Mesothelial cell of epicardium (in vitro differentiated cells): Measurements from ENCODE around the gene ADAM15. TPM values are rescaled to one million over a fixed set of nuclear protein-coding genes. Genes with fewer than 3 reads are reported as not detected.

Experiments
- DNase-seq, 2 experiments: peaks; one replicate each; pipeline ENCODE4 v3.0.0; 2021; ENCODE audit warnings: low spot score in 2 of 2; ENCODE audit not compliant: unreplicated experiment in 2 of 2
- H3K27ac Mint-ChIP-seq: 2 replicates; pipeline ENCODE4 v1.8.0; 2021; ENCODE audit warnings: mixed read lengths
- H3K27me3 Mint-ChIP-seq: 2 replicates; pipeline ENCODE4 v1.8.0; 2021; ENCODE audit warnings: low read depth, mixed read lengths
- H3K36me3 Mint-ChIP-seq: 2 replicates; pipeline ENCODE4 v1.8.0; 2021; ENCODE audit warnings: mixed read lengths
- H3K4me1 Mint-ChIP-seq: 2 replicates; pipeline ENCODE4 v1.8.0; 2021; ENCODE audit warnings: mixed read lengths
- H3K4me3 Mint-ChIP-seq: 2 replicates; pipeline ENCODE4 v1.8.0; 2021; ENCODE audit warnings: mild to moderate bottlenecking, moderate library complexity, mixed read lengths
- H3K9me3 Mint-ChIP-seq: 2 replicates; pipeline ENCODE4 v1.8.0; 2021; ENCODE audit warnings: mixed read lengths
- total RNA-seq: library from RNA; stranded (reverse); gene quantifications from 3 replicates; pipeline ENCODE4 v1.2.1, GENCODE V29; 2021
- TF ChIP-seq, protein P1 (sequence below): fragments of 200-600 bp; sonication (generic); IDR thresholded peaks from one replicate; pipeline ENCODE4 v1.5.0; 2021; ENCODE audit warnings: antibody characterized with exemption; ENCODE audit not compliant: unreplicated experiment

The ADAM15 gene
- total RNA-seq, 1 donor from 2014 or later: 36.1 TPM

DNA sequence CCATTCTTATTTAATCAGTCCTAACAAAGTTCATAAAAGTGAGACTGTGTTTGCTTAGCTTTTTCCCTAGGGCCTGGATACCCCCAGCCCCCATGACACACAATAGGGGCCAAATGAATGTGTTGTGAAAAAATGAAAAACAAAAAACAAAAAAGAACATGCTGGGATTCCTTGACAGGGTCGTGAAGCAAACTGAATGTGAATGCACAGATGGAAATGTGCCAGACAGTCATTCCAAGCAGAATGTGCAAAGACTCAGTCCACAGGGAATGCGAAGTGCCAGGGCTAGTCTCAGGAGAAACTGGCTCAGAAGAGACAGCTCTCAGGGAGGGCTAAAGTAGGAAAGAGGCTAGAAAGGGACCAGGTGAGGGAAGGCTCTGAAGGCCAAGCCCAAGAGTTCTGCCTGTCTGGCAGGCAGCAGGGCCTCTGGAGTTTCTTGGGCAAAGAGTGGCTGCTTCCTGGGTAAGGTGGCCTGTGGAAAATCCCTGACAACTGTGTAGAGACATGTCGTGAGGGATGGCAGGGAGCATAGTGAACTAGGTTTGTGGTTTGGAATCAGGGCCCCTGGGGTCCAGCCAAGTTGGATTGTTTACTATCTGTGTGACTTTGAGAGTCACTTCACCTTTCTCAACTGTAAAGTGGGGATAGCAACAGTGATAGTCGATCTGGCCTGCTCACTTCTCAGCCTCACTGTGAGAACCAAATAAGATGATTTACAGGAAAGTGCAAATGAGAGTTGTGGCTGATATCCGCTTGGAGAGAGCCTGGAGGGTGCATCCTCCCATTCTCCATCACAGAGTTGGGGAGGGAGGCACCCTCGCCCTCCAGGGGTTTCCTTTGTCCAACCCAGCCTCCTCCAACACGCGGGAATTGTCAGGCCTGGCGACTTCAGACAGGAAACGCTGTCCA lies 1.2 kb upstream of the ADAM15 start:
- DNase-seq: no peak
- Mint-ChIP-seq H3K4me1 (peaks cover 28% of the 10 kb centered on the region), H3K4me3 (peak overlapping the region; percentile 79), H3K27ac (peak overlapping the region; percentile 86), H3K36me3 (no peaks in the 10 kb centered on the region), H3K9me3 (no peaks in the 10 kb centered on the region), H3K27me3 (peaks cover 13% of the 10 kb centered on the region)
- TF ChIP-seq, protein P1, sequence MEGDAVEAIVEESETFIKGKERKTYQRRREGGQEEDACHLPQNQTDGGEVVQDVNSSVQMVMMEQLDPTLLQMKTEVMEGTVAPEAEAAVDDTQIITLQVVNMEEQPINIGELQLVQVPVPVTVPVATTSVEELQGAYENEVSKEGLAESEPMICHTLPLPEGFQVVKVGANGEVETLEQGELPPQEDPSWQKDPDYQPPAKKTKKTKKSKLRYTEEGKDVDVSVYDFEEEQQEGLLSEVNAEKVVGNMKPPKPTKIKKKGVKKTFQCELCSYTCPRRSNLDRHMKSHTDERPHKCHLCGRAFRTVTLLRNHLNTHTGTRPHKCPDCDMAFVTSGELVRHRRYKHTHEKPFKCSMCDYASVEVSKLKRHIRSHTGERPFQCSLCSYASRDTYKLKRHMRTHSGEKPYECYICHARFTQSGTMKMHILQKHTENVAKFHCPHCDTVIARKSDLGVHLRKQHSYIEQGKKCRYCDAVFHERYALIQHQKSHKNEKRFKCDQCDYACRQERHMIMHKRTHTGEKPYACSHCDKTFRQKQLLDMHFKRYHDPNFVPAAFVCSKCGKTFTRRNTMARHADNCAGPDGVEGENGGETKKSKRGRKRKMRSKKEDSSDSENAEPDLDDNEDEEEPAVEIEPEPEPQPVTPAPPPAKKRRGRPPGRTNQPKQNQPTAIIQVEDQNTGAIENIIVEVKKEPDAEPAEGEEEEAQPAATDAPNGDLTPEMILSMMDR: no peak

DNA sequence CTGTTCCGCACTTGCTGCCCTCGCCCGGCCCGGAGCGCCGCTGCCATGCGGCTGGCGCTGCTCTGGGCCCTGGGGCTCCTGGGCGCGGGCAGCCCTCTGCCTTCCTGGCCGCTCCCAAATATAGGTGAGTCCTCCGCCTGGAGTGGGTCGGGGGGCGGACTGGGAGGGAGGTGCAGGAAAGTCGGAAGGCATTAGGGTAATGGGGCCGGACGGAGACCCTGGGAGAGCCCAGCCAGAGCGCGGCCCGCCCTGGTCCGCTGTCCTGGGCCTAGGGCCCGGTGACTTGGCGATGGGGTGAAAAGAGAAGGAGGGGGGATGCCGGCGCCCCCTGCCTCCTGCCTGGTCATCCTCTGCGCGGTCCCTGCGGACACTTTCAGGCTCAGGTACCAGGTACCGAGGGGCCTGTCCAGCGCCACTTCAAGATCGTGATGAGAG lies 243 bp downstream of the ADAM15 start:
- Mint-ChIP-seq H3K27me3 (peaks cover 13% of the 10 kb centered on the region), H3K36me3 (peaks cover 2% of the 10 kb centered on the region), H3K4me1 (peaks cover 28% of the 10 kb centered on the region), H3K4me3 (peak overlapping the region; percentile 62), H3K9me3 (no peaks in the 10 kb centered on the region), H3K27ac (no peak overlapping the region)
- no peak for DNase-seq
- TF ChIP-seq, protein P1: no peak

GRCh38 chr1:155051777-155052398 lies 772 bp downstream of the ADAM15 start:
- Mint-ChIP-seq H3K4me1 (peaks cover 28% of the 10 kb centered on the region), H3K36me3 (peaks cover 2% of the 10 kb centered on the region), H3K27ac (peak overlapping the region; percentile 21), H3K4me3 (peak overlapping the region; percentile 62), H3K27me3 (peaks cover 13% of the 10 kb centered on the region), H3K9me3 (no peaks in the 10 kb centered on the region)
- no peak for DNase-seq
- TF ChIP-seq, protein P1: no peak

GRCh38 chr1:155052439-155053395 lies 1.6 kb downstream of the ADAM15 start:
- TF ChIP-seq, protein P1: no peak
- Mint-ChIP-seq H3K4me1 (peaks cover 28% of the 10 kb centered on the region), H3K36me3 (peaks cover 2% of the 10 kb centered on the region), H3K4me3 (peak overlapping the region; percentile 62), H3K9me3 (no peaks in the 10 kb centered on the region), H3K27me3 (peaks cover 13% of the 10 kb centered on the region), H3K27ac (no peak overlapping the region)
- no peak for DNase-seq

- DNase-seq: no peak
- no peak overlapping the region for H3K4me3 Mint-ChIP-seq
Observed at GRCh38 chr1:155053531-155054105, 2.5 kb downstream of the ADAM15 start.

More at GRCh38 chr1:155053531-155054105, 2.5 kb downstream of the ADAM15 start:
- H3K36me3 Mint-ChIP-seq: peaks cover 2% of the 10 kb centered on the region
- H3K27ac Mint-ChIP-seq: no peak overlapping the region
- H3K4me1 Mint-ChIP-seq: peaks cover 28% of the 10 kb centered on the region
- H3K9me3 Mint-ChIP-seq: no peaks in the 10 kb centered on the region
- TF ChIP-seq, protein P1: no peak
- peaks cover 13% of the 10 kb centered on the region for H3K27me3 Mint-ChIP-seq
